ENCODE measurements around the gene DYRK3. TPM values are rescaled to one million over a fixed set of nuclear protein-coding genes. Genes with fewer than 3 reads are reported as not detected.

DYRK3 gene
- total and polyA plus RNA-seq, 2 of the 13 experiments (the other 11 are each of a cell fraction or from before 2014, with no cell fraction given): 0.48 to 2.8 TPM

DNA sequence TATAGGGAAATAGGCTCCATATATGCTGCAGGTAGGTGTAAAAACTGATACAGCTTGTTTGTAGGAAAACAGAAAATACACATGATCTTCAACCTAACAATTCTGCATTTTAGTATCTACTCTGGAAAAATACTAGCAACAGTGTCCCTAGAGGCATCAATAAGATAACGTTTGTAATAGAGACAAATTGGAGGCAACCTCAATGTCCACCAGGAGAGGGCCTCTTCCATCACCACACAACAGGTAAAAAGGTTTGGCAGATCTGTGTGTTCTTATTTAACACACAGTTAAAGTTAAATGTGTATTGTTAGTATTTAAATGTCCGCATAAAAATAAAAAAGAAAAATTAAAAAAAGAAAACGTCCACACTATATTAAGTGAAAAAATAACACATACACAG lies 28.5 kb upstream of the DYRK3 start:
- in situ Hi-C loops (cut with HindIII; ENCODE audit: extremely low pct_ligation_motif_present, low pct_unique_long_range_greater_than_20kb): no loop called here
- TF ChIP-seq STAG1 (CRISPR knock-in tag; IDR thresholded peaks at IDR 0.05): peak; percentile 20; the same call in 1 of the 2 replicates
- TF ChIP-seq, protein P1, sequence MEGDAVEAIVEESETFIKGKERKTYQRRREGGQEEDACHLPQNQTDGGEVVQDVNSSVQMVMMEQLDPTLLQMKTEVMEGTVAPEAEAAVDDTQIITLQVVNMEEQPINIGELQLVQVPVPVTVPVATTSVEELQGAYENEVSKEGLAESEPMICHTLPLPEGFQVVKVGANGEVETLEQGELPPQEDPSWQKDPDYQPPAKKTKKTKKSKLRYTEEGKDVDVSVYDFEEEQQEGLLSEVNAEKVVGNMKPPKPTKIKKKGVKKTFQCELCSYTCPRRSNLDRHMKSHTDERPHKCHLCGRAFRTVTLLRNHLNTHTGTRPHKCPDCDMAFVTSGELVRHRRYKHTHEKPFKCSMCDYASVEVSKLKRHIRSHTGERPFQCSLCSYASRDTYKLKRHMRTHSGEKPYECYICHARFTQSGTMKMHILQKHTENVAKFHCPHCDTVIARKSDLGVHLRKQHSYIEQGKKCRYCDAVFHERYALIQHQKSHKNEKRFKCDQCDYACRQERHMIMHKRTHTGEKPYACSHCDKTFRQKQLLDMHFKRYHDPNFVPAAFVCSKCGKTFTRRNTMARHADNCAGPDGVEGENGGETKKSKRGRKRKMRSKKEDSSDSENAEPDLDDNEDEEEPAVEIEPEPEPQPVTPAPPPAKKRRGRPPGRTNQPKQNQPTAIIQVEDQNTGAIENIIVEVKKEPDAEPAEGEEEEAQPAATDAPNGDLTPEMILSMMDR (CRISPR knock-in tag; IDR thresholded peaks at IDR 0.05): peak; percentile 23; the same call in 1 of the 2 replicates
- TF ChIP-seq, protein P2, sequence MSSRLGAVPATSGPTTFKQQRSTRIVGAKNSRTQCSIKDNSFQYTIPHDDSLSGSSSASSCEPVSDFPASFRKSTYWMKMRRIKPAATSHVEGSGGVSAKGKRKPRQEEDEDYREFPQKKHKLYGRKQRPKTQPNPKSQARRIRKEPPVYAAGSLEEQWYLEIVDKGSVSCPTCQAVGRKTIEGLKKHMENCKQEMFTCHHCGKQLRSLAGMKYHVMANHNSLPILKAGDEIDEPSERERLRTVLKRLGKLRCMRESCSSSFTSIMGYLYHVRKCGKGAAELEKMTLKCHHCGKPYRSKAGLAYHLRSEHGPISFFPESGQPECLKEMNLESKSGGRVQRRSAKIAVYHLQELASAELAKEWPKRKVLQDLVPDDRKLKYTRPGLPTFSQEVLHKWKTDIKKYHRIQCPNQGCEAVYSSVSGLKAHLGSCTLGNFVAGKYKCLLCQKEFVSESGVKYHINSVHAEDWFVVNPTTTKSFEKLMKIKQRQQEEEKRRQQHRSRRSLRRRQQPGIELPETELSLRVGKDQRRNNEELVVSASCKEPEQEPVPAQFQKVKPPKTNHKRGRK (CRISPR knock-in tag; IDR thresholded peaks at IDR 0.05): no peak
- TF ChIP-seq, protein P3, sequence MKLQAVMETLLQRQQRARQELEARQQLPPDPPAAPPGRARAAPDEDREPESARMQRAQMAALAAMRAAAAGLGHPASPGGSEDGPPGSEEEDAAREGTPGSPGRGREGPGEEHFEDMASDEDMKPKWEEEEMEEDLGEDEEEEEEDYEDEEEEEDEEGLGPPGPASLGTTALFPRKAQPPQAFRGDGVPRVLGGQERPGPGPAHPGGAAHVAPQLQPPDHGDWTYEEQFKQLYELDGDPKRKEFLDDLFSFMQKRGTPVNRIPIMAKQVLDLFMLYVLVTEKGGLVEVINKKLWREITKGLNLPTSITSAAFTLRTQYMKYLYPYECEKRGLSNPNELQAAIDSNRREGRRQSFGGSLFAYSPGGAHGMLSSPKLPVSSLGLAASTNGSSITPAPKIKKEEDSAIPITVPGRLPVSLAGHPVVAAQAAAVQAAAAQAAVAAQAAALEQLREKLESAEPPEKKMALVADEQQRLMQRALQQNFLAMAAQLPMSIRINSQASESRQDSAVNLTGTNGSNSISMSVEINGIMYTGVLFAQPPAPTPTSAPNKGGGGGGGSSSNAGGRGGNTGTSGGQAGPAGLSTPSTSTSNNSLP (IDR thresholded peaks at IDR 0.05; ENCODE audit: low read depth, low read length): peak; percentile 52; the same call in 1 of the 2 replicates
- no peak for TF ChIP-seq ZNF615 (CRISPR knock-in tag; IDR thresholded peaks at IDR 0.05; ENCODE audit: borderline replicate concordance)
- TF ChIP-seq ZBTB20 (CRISPR knock-in tag; IDR thresholded peaks at IDR 0.05; ENCODE audit: borderline replicate concordance, low read depth): no peak
- TF ChIP-seq, protein P4, sequence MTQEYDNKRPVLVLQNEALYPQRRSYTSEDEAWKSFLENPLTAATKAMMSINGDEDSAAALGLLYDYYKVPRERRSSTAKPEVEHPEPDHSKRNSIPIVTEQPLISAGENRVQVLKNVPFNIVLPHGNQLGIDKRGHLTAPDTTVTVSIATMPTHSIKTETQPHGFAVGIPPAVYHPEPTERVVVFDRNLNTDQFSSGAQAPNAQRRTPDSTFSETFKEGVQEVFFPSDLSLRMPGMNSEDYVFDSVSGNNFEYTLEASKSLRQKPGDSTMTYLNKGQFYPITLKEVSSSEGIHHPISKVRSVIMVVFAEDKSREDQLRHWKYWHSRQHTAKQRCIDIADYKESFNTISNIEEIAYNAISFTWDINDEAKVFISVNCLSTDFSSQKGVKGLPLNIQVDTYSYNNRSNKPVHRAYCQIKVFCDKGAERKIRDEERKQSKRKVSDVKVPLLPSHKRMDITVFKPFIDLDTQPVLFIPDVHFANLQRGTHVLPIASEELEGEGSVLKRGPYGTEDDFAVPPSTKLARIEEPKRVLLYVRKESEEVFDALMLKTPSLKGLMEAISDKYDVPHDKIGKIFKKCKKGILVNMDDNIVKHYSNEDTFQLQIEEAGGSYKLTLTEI (CRISPR knock-in tag; conservative IDR thresholded peaks at IDR 0.05): no peak
- TF ChIP-seq ADNP (CRISPR knock-in tag; IDR thresholded peaks at IDR 0.05): no peak
- TF ChIP-seq, protein P5, sequence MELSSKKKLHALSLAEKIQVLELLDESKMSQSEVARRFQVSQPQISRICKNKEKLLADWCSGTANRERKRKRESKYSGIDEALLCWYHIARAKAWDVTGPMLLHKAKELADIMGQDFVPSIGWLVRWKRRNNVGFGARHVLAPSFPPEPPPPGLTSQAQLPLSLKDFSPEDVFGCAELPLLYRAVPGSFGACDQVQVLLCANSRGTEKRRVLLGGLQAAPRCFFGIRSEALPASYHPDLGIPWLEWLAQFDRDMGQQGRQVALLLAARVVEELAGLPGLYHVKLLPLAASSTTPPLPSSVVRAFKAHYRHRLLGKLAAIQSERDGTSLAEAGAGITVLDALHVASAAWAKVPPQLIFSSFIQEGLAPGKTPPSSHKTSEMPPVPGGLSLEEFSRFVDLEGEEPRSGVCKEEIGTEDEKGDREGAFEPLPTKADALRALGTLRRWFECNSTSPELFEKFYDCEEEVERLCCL (CRISPR knock-in tag; IDR thresholded peaks at IDR 0.05; ENCODE audit: borderline replicate concordance): no peak
- TF ChIP-seq MLLT10 (CRISPR knock-in tag; IDR thresholded peaks at IDR 0.05): no peak
- TF ChIP-seq SMC3 (IDR thresholded peaks at IDR 0.05; ENCODE audit: low read length): peak; percentile 38; the same call in 1 of the 2 replicates
- TF ChIP-seq, protein P6, sequence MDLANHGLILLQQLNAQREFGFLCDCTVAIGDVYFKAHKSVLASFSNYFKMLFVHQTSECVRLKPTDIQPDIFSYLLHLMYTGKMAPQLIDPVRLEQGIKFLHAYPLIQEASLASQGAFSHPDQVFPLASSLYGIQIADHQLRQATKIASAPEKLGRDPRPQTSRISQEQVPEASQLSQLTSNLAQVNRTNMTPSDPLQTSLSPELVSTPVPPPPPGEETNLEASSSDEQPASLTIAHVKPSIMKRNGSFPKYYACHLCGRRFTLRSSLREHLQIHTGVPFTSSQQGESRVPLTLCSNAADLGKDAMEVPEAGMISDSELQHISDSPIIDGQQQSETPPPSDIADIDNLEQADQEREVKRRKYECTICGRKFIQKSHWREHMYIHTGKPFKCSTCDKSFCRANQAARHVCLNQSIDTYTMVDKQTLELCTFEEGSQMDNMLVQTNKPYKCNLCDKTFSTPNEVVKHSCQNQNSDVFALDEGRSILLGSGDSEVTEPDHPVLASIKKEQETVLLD (CRISPR knock-in tag; IDR thresholded peaks at IDR 0.05; ENCODE audit: low read depth): no peak

More for the DNA sequence above, 28.5 kb upstream of the DYRK3 start:
- Histone ChIP-seq H2AFZ (ENCODE audit: low read length) (no peak overlapping the region), H3K4me3 (replicated peaks in 1 of 3; ENCODE audit: insufficient read depth in 1 of 3, low read depth in 2 of 3, low read length in 3 of 3) (no peak overlapping the region), H3K9ac (ENCODE audit: insufficient read depth, low read depth, low read length) (no peak overlapping the region), H3K27ac (ENCODE audit: extremely low read length, insufficient read depth, low read length) (no peak overlapping the region), H3K4me1 (ENCODE audit: insufficient read depth, low read length) (peaks cover 10% of the 10 kb centered on the region), H3K9me3 (ENCODE audit: low read length) (no peaks in the 10 kb centered on the region), H4K20me1 (ENCODE audit: insufficient read depth, low read length) (no peaks in the 10 kb centered on the region), H3K27me3 (ENCODE audit: control insufficient read depth in 1 of 2, insufficient read depth in 2 of 2, low read length in 2 of 2) (no peaks in the 10 kb centered on the region), H3K36me3 (replicated peaks in 1 of 2; ENCODE audit: control insufficient read depth in 1 of 2, insufficient read depth in 2 of 2, low read length in 2 of 2) (peaks cover 15 to 58% of the 10 kb centered on the region in 2 experiments), H3K4me2 (ENCODE audit: low read depth, low read length) (no peak overlapping the region), H3K79me2 (ENCODE audit: insufficient read depth, low read length) (peaks cover 12% of the 10 kb centered on the region)
- WGBS (ENCODE audit: low lambda C conversion rate): 43% methylated on average over 3 of the region's 3 CpGs
- FAIRE-seq: peak; percentile 72
- BruUV-seq (replicated peaks): no TSS peak
- ChIA-PET CTCF (ENCODE audit: low intra/inter-chr PET ratio, low total read pairs) (interaction anchor here (0.8 to 2.7 kb wide), 2 partner anchors 15 to 57 kb away, joined by 3 to 27 read pairs; no protein-coding TSS in a partner anchor), POLR2A (no interaction called here)
- ATAC-seq: peak; percentile 89
- peak; percentile 56 for DNase-seq (ENCODE audit: low spot score)
- intact Hi-C loops (cut with micrococcal nuclease; ENCODE audit: unreplicated experiment): loop anchor here (1.0 kb wide), 1 partner anchor 27 kb away; no protein-coding TSS in a partner anchor
